H1 (cell line): ENCODE results near the gene ACTR5. TPM values are rescaled to one million over a fixed set of nuclear protein-coding genes. Genes with fewer than 3 reads are reported as not detected.

ENCODE experiments used
- E2F6 ChIP-seq: IDR thresholded peaks from 2 replicates; pipeline ENCODE4 v1.6.1; 2012; ENCODE audit warnings: inconsistent platforms
- PHF8 ChIP-seq: fragments of 200-600 bp; sonication (generic); conservative IDR thresholded peaks from 2 replicates; pipeline ENCODE4 v1.7.1; 2012; ENCODE audit warnings: low read depth, mild to moderate bottlenecking, inconsistent platforms, low read length, moderate library complexity
- POLR2AphosphoS5 ChIP-seq: IDR thresholded peaks from 2 replicates; pipeline ENCODE4 v1.6.1; 2011; ENCODE audit warnings: low read depth, low read length
- RNF2 ChIP-seq: fragments of 200-900, 300-1000 bp; sonication (generic); IDR thresholded peaks from 2 replicates; pipeline ENCODE4 v1.7.1; 2016; ENCODE audit warnings: borderline replicate concordance, low read depth, mild to moderate bottlenecking, antibody characterized with exemption, low read length; ENCODE audit not compliant: poor library complexity, severe bottlenecking; ENCODE audit errors: missing control alignments
- SAP30 ChIP-seq: fragments of 300-600 bp; sonication (generic); IDR thresholded peaks from 2 replicates; pipeline ENCODE4 v1.7.1; 2012; ENCODE audit warnings: low read length, moderate library complexity, mild to moderate bottlenecking, inconsistent platforms; ENCODE audit not compliant: insufficient read depth, insufficient replicate concordance
- TAF7 ChIP-seq: optimal IDR thresholded peaks from 2 replicates; pipeline ENCODE3; 2011; ENCODE audit warnings: low read depth, mild to moderate bottlenecking, inconsistent platforms, low read length, moderate library complexity, borderline replicate concordance
- USF2 ChIP-seq: IDR thresholded peaks from 2 replicates; pipeline ENCODE4 v1.6.1; 2011; ENCODE audit warnings: low read length, improper control_type of control experiment
- polyA plus RNA-seq, 7 experiments: library from polyadenylated mRNA; depleted of rRNA in 3 of 7; stranded (reverse) in 5 of 7; unstranded in 2 of 7; fragments of >200 nt in 5 of 7; fragments of 200-250 nt in 2 of 7; gene quantifications; 1 replicate in 5 of 7; 2 replicates in 1 of 7; 4 replicates in 1 of 7; pipeline versions ENCODE4 v1.2.1 to v1.2.3, GENCODE V29; 2011 to 2013; ENCODE audit warnings: missing spikeins in 2 of 7, mixed read lengths in 2 of 7
- total RNA-seq: library from RNA; stranded (reverse); fragmentation: NEBNext Ultra II Directional; extraction: Animal tissue kit (Norgen Biotek cat#: 25700); gene quantifications from 2 replicates; pipeline ENCODE4 v1.2.1, GENCODE V29; 2021
- TF ChIP-seq, protein P1 (sequence below): fragments of 300-600 bp; sonication (generic); IDR thresholded peaks from 2 replicates; pipeline ENCODE4 v1.7.1; 2012; ENCODE audit warnings: low read length, moderate library complexity, mild to moderate bottlenecking, inconsistent platforms; ENCODE audit not compliant: insufficient replicate concordance

ACTR5 gene
- total and polyA plus RNA-seq, 2 of the 8 experiments (the other 6 are each of a cell fraction or from before 2014, with no cell fraction given): 10.4 to 14.4 TPM

DNA sequence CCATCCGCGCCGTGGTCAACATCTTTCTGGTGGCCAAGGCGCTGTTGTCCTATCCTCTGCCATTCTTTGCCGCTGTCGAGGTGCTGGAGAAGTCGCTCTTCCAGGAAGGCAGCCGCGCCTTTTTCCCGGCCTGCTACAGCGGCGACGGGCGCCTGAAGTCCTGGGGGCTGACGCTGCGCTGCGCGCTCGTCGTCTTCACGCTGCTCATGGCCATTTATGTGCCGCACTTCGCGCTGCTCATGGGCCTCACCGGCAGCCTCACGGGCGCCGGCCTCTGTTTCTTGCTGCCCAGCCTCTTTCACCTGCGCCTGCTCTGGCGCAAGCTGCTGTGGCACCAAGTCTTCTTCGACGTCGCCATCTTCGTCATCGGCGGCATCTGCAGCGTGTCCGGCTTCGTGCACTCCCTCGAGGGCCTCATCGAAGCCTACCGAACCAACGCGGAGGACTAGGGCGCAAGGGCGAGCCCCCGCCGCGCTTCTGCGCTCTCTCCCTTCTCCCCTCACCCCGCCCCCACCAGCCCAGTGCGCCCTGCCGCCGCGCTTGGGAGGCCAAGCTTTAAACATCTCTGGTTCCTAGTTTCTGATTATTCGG, 20.0 kb upstream of the ACTR5 start (continued):
- TF ChIP-seq, protein P1, sequence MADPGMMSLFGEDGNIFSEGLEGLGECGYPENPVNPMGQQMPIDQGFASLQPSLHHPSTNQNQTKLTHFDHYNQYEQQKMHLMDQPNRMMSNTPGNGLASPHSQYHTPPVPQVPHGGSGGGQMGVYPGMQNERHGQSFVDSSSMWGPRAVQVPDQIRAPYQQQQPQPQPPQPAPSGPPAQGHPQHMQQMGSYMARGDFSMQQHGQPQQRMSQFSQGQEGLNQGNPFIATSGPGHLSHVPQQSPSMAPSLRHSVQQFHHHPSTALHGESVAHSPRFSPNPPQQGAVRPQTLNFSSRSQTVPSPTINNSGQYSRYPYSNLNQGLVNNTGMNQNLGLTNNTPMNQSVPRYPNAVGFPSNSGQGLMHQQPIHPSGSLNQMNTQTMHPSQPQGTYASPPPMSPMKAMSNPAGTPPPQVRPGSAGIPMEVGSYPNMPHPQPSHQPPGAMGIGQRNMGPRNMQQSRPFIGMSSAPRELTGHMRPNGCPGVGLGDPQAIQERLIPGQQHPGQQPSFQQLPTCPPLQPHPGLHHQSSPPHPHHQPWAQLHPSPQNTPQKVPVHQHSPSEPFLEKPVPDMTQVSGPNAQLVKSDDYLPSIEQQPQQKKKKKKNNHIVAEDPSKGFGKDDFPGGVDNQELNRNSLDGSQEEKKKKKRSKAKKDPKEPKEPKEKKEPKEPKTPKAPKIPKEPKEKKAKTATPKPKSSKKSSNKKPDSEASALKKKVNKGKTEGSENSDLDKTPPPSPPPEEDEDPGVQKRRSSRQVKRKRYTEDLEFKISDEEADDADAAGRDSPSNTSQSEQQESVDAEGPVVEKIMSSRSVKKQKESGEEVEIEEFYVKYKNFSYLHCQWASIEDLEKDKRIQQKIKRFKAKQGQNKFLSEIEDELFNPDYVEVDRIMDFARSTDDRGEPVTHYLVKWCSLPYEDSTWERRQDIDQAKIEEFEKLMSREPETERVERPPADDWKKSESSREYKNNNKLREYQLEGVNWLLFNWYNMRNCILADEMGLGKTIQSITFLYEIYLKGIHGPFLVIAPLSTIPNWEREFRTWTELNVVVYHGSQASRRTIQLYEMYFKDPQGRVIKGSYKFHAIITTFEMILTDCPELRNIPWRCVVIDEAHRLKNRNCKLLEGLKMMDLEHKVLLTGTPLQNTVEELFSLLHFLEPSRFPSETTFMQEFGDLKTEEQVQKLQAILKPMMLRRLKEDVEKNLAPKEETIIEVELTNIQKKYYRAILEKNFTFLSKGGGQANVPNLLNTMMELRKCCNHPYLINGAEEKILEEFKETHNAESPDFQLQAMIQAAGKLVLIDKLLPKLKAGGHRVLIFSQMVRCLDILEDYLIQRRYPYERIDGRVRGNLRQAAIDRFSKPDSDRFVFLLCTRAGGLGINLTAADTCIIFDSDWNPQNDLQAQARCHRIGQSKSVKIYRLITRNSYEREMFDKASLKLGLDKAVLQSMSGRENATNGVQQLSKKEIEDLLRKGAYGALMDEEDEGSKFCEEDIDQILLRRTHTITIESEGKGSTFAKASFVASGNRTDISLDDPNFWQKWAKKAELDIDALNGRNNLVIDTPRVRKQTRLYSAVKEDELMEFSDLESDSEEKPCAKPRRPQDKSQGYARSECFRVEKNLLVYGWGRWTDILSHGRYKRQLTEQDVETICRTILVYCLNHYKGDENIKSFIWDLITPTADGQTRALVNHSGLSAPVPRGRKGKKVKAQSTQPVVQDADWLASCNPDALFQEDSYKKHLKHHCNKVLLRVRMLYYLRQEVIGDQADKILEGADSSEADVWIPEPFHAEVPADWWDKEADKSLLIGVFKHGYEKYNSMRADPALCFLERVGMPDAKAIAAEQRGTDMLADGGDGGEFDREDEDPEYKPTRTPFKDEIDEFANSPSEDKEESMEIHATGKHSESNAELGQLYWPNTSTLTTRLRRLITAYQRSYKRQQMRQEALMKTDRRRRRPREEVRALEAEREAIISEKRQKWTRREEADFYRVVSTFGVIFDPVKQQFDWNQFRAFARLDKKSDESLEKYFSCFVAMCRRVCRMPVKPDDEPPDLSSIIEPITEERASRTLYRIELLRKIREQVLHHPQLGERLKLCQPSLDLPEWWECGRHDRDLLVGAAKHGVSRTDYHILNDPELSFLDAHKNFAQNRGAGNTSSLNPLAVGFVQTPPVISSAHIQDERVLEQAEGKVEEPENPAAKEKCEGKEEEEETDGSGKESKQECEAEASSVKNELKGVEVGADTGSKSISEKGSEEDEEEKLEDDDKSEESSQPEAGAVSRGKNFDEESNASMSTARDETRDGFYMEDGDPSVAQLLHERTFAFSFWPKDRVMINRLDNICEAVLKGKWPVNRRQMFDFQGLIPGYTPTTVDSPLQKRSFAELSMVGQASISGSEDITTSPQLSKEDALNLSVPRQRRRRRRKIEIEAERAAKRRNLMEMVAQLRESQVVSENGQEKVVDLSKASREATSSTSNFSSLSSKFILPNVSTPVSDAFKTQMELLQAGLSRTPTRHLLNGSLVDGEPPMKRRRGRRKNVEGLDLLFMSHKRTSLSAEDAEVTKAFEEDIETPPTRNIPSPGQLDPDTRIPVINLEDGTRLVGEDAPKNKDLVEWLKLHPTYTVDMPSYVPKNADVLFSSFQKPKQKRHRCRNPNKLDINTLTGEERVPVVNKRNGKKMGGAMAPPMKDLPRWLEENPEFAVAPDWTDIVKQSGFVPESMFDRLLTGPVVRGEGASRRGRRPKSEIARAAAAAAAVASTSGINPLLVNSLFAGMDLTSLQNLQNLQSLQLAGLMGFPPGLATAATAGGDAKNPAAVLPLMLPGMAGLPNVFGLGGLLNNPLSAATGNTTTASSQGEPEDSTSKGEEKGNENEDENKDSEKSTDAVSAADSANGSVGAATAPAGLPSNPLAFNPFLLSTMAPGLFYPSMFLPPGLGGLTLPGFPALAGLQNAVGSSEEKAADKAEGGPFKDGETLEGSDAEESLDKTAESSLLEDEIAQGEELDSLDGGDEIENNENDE: no peak
- TF ChIP-seq PHF8 (no peak), SAP30 (no peak), USF2 (no peak), E2F6 (peak; percentile 86), POLR2AphosphoS5 (no peak), TAF7 (no peak), RNF2 (peak; percentile 41)
